NT2/D1 (cell line): ENCODE measurements around the gene RGS7.

Source experiments
- DNase-seq: peaks from one replicate; pipeline ENCODE4 v3.0.0-alpha.2; 2011; ENCODE audit warnings: low read depth, low spot score
- H3K27me3 ChIP-seq: 2 replicates; pipeline ENCODE4 v1.6.0; 2011; ENCODE audit warnings: mild to moderate bottlenecking; ENCODE audit not compliant: insufficient read length, insufficient read depth
- H3K36me3 ChIP-seq: 2 replicates; pipeline ENCODE4 v1.6.1; 2011; ENCODE audit warnings: mild to moderate bottlenecking, low read length, mixed read lengths; ENCODE audit not compliant: insufficient read depth, insufficient read length
- H3K4me1 ChIP-seq: 2 replicates; pipeline ENCODE4 v1.5.1; 2011; ENCODE audit not compliant: insufficient read depth, insufficient read length
- H3K4me3 ChIP-seq: 2 replicates; pipeline ENCODE4 v1.5.1; 2011; ENCODE audit warnings: low read depth; ENCODE audit not compliant: insufficient read length
- H3K9ac ChIP-seq: 2 replicates; pipeline ENCODE4 v1.6.0; 2011; ENCODE audit warnings: low read depth; ENCODE audit not compliant: insufficient read length
- H3K9me3 ChIP-seq: 2 replicates; pipeline ENCODE4 v1.5.1; 2011; ENCODE audit warnings: mild to moderate bottlenecking, low read length; ENCODE audit not compliant: insufficient read depth
- SUZ12 ChIP-seq: IDR thresholded peaks from 2 replicates; pipeline ENCODE4 v1.6.1; 2011; ENCODE audit not compliant: insufficient read length, insufficient read depth; ENCODE audit errors: extremely low read depth
- YY1 ChIP-seq: IDR thresholded peaks from 2 replicates; pipeline ENCODE4 v1.6.1; 2011; ENCODE audit not compliant: insufficient read length, insufficient read depth
- ZNF274 ChIP-seq: IDR thresholded peaks from 2 replicates; pipeline ENCODE4 v1.6.1; 2011; ENCODE audit warnings: mild to moderate bottlenecking, low read depth, low read length

RGS7 gene

GRCh38 chr1:240801442-240801841, 555.6 kb downstream of the RGS7 start:
- no peaks in the 10 kb centered on the region for H3K36me3 ChIP-seq
- H3K9ac ChIP-seq, result no peak overlapping the region
- TF ChIP-seq YY1, result no peak
- no peak for TF ChIP-seq SUZ12
- no peak for TF ChIP-seq ZNF274
- DNase-seq, result no peak
- H3K27me3 ChIP-seq, result no peaks in the 10 kb centered on the region
- no peaks in the 10 kb centered on the region for H3K9me3 ChIP-seq
- no peak overlapping the region for H3K4me3 ChIP-seq
- H3K4me1 ChIP-seq, result no peaks in the 10 kb centered on the region

- no peak for DNase-seq
- Histone ChIP-seq H3K27me3 (no peaks in the 10 kb centered on the region), H3K9me3 (no peaks in the 10 kb centered on the region), H3K4me3 (no peak overlapping the region), H3K4me1 (no peaks in the 10 kb centered on the region), H3K9ac (no peak overlapping the region), H3K36me3 (no peaks in the 10 kb centered on the region)
- TF ChIP-seq YY1 (no peak), ZNF274 (no peak), SUZ12 (no peak)
Measured at GRCh38 chr1:240800291-240800690, 556.7 kb downstream of the RGS7 start.

GRCh38 chr1:240797050-240797449, 560.0 kb downstream of the RGS7 start:
- Histone ChIP-seq H3K4me3 (no peak overlapping the region), H3K27me3 (no peaks in the 10 kb centered on the region), H3K36me3 (no peaks in the 10 kb centered on the region), H3K4me1 (no peaks in the 10 kb centered on the region), H3K9ac (no peak overlapping the region), H3K9me3 (no peaks in the 10 kb centered on the region)
- no peak for DNase-seq
- TF ChIP-seq ZNF274 (no peak), YY1 (no peak), SUZ12 (no peak)

GRCh38 chr1:240794046-240794843, 562.8 kb downstream of the RGS7 start:
- H3K27me3 ChIP-seq, result no peaks in the 10 kb centered on the region
- no peak overlapping the region for H3K4me3 ChIP-seq
- no peak overlapping the region for H3K9ac ChIP-seq
- no peaks in the 10 kb centered on the region for H3K4me1 ChIP-seq
- no peak for DNase-seq
- H3K36me3 ChIP-seq, result no peaks in the 10 kb centered on the region
- TF ChIP-seq YY1, result no peak
- no peaks in the 10 kb centered on the region for H3K9me3 ChIP-seq

- Histone ChIP-seq H3K9me3 (no peaks in the 10 kb centered on the region), H3K4me3 (no peak overlapping the region), H3K9ac (no peak overlapping the region), H3K27me3 (no peaks in the 10 kb centered on the region), H3K36me3 (no peaks in the 10 kb centered on the region), H3K4me1 (no peaks in the 10 kb centered on the region)
- TF ChIP-seq SUZ12 (no peak), YY1 (no peak), ZNF274 (no peak)
- no peak for DNase-seq
Measured at GRCh38 chr1:240792915-240793529, 564.0 kb downstream of the RGS7 start.

- Histone ChIP-seq H3K36me3 (no peaks in the 10 kb centered on the region), H3K9me3 (no peaks in the 10 kb centered on the region), H3K9ac (no peak overlapping the region), H3K27me3 (no peaks in the 10 kb centered on the region), H3K4me3 (no peak overlapping the region), H3K4me1 (no peaks in the 10 kb centered on the region)
- no peak for DNase-seq
- TF ChIP-seq ZNF274 (no peak), SUZ12 (no peak), YY1 (no peak)
Measured at GRCh38 chr1:240790856-240791255, 566.1 kb downstream of the RGS7 start.

GRCh38 chr1:240786880-240787279, 570.1 kb downstream of the RGS7 start:
- H3K36me3 ChIP-seq, result no peaks in the 10 kb centered on the region
- H3K9me3 ChIP-seq, result no peaks in the 10 kb centered on the region
- TF ChIP-seq SUZ12, result no peak
- no peak for TF ChIP-seq ZNF274
- TF ChIP-seq YY1, result no peak
- H3K9ac ChIP-seq, result no peak overlapping the region
- H3K27me3 ChIP-seq, result no peaks in the 10 kb centered on the region
- no peak overlapping the region for H3K4me3 ChIP-seq
- no peak for DNase-seq
- no peaks in the 10 kb centered on the region for H3K4me1 ChIP-seq
